ENCODE data around the gene TMEM151A. TPM values are rescaled to one million over a fixed set of nuclear protein-coding genes. Genes with fewer than 3 reads are reported as not detected.
A peak's percentile ranks its signal among the peaks of the same experiment; 100 is the strongest.

The TMEM151A gene
- total RNA-seq, 1 donor from 2014 or later: not detected

DNA sequence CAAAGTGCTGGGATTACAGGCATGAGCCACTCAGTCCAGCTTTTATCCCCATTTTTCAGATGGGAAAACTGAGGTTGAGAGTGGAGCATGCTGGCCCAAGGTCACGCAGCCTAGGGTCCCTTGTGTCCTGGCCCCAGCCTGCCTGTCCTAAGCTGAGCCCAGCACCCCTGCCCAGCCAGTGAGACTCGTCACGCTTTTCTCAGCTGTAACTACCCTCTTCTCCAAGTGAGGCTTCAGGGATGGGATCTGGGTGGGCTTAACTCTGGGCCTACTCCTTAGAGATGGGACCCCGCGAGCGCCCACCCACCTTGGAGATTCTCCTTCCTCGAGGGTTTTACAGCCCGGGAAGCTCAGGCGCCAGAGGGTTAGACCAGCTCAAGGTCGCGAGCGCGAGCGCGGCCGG is 390 bp upstream of the TMEM151A start:
- Histone ChIP-seq H3K36me3 (peaks cover 5% of the 10 kb centered on the region), H3K9me3 (no peaks in the 10 kb centered on the region), H3K27me3 (ENCODE audit: low read depth) (peaks cover 39% of the 10 kb centered on the region), H3K4me3 (peak overlapping the region; percentile 51), H3K27ac (no peak overlapping the region), H3K4me1 (peaks cover 31% of the 10 kb centered on the region)
- ATAC-seq (no peak), DNase-seq (no peak)
- TF ChIP-seq CTCF (IDR thresholded peaks at IDR 0.05): no peak
- intact Hi-C loops (cut with DNase I): no loop called here

GRCh38 chr11:66292543-66293332 is 1.0 kb downstream of the TMEM151A start:
- no peaks in the 10 kb centered on the region for H3K9me3 ChIP-seq
- ATAC-seq (no peak), DNase-seq (no peak)
- H3K4me3 ChIP-seq: peak overlapping the region; percentile 51
- intact Hi-C loops (cut with DNase I): no loop called here
- H3K36me3 ChIP-seq: no peaks in the 10 kb centered on the region
- no peak overlapping the region for H3K27ac ChIP-seq
- H3K27me3 ChIP-seq (ENCODE audit: low read depth): peaks cover 39% of the 10 kb centered on the region
- TF ChIP-seq CTCF (IDR thresholded peaks at IDR 0.05): no peak
- peaks cover 22% of the 10 kb centered on the region for H3K4me1 ChIP-seq

DNA sequence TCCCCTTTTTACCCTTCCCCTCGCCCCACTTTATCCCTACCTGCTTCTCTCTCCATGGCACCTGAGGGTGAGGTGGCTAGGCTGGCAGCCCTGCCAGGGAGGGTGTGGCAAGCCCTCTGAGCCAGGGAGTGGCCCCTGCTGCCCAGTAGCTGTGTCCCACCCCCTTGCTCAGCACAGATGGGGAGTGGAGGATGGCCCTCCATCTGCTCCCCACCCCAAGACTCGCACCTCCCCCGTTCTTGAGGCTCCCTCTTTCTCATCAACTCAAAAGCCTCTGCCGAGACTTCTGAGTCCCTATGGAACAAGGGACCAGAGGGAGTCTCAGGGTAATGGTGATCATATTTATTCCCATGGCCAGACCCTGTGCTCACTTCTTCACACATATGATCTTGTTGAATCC is 1.7 kb downstream of the TMEM151A start:
- intact Hi-C loops (cut with DNase I): no loop called here
- no peaks in the 10 kb centered on the region for H3K9me3 ChIP-seq
- ATAC-seq (no peak), DNase-seq (no peak)
- no peak overlapping the region for H3K4me3 ChIP-seq
- H3K4me1 ChIP-seq: peaks cover 16% of the 10 kb centered on the region
- no peaks in the 10 kb centered on the region for H3K36me3 ChIP-seq
- H3K27me3 ChIP-seq (ENCODE audit: low read depth): peaks cover 39% of the 10 kb centered on the region
- H3K27ac ChIP-seq: no peak overlapping the region
- TF ChIP-seq CTCF (IDR thresholded peaks at IDR 0.05): no peak

GRCh38 chr11:66293777-66294625 is 2.3 kb downstream of the TMEM151A start:
- intact Hi-C loops (cut with DNase I): no loop called here
- H3K27me3 ChIP-seq (ENCODE audit: low read depth): peaks cover 39% of the 10 kb centered on the region
- H3K4me3 ChIP-seq: no peak overlapping the region

More at GRCh38 chr11:66293777-66294625, 2.3 kb downstream of the TMEM151A start:
- no peak for ATAC-seq
- Histone ChIP-seq H3K36me3 (no peaks in the 10 kb centered on the region), H3K4me1 (peaks cover 16% of the 10 kb centered on the region), H3K27ac (no peak overlapping the region), H3K9me3 (no peaks in the 10 kb centered on the region)
- TF ChIP-seq CTCF (IDR thresholded peaks at IDR 0.05): no peak
- no peak for DNase-seq

Measured in lower lobe of right lung (tissue), 2 donors.